ENCODE data around the gene OVOL2. TPM values are rescaled to one million over a fixed set of nuclear protein-coding genes. Genes with fewer than 3 reads are reported as not detected.
A peak's percentile ranks its signal among the peaks of the same experiment; 100 is the strongest.
"Not testable (repeated sequence)": the region's sequence is repeated elsewhere in the genome, so short reads cannot be mapped to it uniquely, and the experiment has no call there.

The OVOL2 gene
- total RNA-seq, 1 donor from 2014 or later, result 0.23 TPM

DNA sequence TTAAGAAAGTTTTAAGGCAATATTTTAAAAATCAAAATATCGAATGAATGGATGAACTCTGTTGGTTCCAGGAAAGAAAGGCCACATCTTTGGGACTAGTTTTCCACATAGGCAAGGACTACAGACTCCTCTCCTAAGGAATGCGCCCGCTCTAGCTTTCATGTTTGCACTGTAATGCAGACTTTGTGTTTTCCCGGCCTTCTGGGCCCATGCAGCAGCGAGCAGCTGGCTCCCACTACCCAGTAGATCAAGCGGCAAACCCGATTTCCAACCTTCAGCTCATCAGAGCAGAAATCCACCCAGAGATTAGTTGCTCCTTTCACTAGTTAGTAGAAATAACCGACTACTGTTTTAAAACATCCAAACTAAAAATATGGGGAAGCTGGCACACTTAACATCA lies 27.7 kb downstream of the OVOL2 start:
- TF ChIP-seq, protein P1, sequence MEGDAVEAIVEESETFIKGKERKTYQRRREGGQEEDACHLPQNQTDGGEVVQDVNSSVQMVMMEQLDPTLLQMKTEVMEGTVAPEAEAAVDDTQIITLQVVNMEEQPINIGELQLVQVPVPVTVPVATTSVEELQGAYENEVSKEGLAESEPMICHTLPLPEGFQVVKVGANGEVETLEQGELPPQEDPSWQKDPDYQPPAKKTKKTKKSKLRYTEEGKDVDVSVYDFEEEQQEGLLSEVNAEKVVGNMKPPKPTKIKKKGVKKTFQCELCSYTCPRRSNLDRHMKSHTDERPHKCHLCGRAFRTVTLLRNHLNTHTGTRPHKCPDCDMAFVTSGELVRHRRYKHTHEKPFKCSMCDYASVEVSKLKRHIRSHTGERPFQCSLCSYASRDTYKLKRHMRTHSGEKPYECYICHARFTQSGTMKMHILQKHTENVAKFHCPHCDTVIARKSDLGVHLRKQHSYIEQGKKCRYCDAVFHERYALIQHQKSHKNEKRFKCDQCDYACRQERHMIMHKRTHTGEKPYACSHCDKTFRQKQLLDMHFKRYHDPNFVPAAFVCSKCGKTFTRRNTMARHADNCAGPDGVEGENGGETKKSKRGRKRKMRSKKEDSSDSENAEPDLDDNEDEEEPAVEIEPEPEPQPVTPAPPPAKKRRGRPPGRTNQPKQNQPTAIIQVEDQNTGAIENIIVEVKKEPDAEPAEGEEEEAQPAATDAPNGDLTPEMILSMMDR (conservative IDR thresholded peaks at IDR 0.05; ENCODE audit: low read depth, low read length), result no peak
- DNase-seq (ENCODE audit: low read depth), result no peak
- H3K4me3 ChIP-seq (ENCODE audit: low read depth, low read length), result no peak overlapping the region

DNA sequence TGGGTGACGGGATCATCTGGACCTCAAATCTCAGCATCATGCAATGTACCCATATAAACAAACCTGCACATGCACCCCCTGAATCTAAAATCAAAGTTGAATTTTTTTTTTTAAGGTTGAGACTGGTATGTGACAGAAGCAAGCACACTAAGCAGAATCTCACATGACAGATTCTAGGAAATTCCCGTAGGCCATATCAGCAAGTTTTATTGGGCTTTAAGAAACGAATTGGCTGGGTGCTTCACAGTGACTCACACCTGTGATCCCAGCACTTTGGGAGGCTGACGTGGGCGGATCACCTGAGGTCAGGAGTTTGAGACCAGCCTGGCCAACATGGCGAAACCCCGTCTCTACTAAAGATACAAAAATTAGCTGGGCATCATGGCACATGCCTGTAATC lies 30.7 kb downstream of the OVOL2 start:
- DNase-seq (ENCODE audit: low read depth); H3K4me3 ChIP-seq (ENCODE audit: low read depth, low read length): not testable (repeated sequence)

DNA sequence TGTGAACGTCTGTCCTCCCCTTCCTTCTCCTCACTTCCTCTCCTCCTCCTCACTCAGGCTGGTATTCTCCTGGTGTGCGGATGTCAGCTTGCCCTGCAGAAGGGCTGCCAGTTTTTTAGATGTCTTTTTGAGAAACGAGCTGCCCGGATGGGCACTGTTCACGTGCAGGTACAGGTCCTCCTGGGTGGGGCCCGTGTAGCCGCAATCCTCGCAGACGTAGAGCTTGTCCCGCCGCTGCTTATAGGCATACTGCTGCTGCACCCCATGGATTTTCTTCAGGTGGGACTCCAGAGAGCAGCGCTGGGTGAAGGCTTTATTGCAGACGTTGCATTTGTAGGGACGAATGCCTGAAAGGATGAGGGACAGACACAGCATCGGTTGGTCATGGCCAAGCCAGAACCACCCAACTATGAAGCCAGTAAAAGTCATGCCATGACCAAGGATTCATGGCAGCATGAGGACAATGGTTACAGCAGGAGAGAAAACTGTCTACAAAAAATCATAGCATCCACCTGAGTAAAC lies 33.0 kb downstream of the OVOL2 start:
- TF ChIP-seq, protein P1 (conservative IDR thresholded peaks at IDR 0.05; ENCODE audit: low read depth, low read length), result no peak
- H3K4me3 ChIP-seq (ENCODE audit: low read depth, low read length), result no peak overlapping the region
- DNase-seq (ENCODE audit: low read depth), result no peak

DNA sequence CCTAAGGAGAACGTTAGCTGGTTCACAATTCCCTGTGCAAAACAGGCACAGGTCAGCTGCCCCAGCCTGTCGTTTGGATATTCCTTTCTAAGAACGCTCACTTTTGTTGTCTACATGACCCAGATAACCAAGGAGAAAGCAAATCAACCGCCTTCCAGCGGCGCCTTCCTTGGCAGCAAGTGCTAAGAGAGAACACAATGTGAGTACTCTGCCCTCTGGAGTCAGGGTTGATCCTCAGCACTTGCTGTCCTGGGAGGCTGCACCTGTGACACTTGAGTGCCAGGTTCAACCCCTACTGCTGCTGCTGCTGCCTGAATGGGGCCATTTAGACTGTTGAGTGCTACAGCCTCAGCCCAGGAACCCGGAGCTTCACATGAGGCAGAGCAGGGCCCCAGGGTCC lies 36.8 kb downstream of the OVOL2 start:
- TF ChIP-seq, protein P1 (conservative IDR thresholded peaks at IDR 0.05; ENCODE audit: low read depth, low read length), result peak; percentile 27

DNA sequence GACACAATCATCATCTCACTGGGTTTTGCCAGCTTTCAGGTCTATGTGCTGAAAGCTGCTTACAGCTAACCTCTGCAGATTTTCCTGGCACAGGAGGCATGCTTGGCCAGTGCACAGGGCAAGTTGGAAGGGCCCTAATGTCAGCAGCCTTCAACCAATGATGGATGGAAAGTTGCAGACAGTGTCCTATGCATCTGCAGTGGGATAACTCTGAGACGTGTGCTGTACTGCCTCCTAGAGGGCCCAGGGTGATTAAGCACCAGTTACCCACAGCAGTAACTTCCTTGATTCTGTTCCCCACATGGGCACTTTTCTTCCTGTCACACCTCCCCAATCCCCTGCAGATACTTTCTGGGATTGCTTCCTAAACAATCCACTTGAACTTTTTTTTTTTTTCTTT lies 38.6 kb downstream of the OVOL2 start:
- TF ChIP-seq, protein P1 (conservative IDR thresholded peaks at IDR 0.05; ENCODE audit: low read depth, low read length), result peak; percentile 71
- no peak overlapping the region for H3K4me3 ChIP-seq (ENCODE audit: low read depth, low read length)
- DNase-seq (ENCODE audit: low read depth), result no peak

More for the DNA sequence above, 36.8 kb downstream of the OVOL2 start:
- H3K4me3 ChIP-seq (ENCODE audit: low read depth, low read length), result no peak overlapping the region
- DNase-seq (ENCODE audit: low read depth), result no peak

DNA sequence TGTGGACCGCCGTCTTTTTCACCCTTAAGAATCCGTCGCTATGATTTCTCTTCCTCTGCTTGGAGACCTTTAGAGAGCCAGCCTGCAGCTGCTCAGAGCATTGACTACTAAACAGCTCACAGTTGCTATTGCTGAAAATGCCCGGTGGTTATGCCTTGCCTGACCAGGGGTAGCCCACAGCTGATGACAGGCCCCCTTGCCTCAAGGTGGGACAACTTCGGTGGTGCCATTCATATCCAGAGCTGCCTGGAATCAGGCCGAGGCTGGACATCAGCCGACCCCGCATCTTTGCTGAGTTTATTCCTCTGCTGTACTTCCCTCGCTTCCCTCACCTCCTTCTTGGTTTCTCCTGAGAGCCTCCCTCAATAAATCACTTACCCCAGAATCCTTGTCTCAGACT lies 39.6 kb downstream of the OVOL2 start:
- H3K4me3 ChIP-seq (ENCODE audit: low read depth, low read length), result no peak overlapping the region
- TF ChIP-seq, protein P1 (conservative IDR thresholded peaks at IDR 0.05; ENCODE audit: low read depth, low read length), result no peak
- DNase-seq (ENCODE audit: low read depth), result no peak

DNA sequence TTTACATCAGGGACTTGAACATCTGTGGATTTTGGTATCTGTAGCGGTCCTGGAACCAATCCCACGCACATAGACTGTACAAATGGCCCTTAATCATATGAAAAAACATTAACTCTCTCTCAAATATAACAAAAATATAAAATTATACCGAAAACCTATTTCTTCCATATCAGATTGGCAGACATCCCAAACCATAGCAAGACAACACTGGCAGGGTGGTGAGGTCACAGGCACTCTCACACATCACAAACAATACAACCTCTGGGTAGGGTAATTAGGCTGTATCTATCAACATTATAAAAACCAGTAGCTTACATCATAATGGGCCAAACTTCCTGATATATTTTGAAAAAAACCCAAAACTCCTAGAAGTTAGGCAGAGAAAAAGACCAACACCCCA lies 40.9 kb downstream of the OVOL2 start:
- no peak for DNase-seq (ENCODE audit: low read depth)
- H3K4me3 ChIP-seq (ENCODE audit: low read depth, low read length), result no peak overlapping the region
- TF ChIP-seq, protein P1 (conservative IDR thresholded peaks at IDR 0.05; ENCODE audit: low read depth, low read length), result no peak

Measured in epithelial cell of proximal tubule (primary cell).